GM12878 (cell line): ENCODE results near the gene SV2B. TPM values are rescaled to one million over a fixed set of nuclear protein-coding genes. Genes with fewer than 3 reads are reported as not detected.

ENCODE experiments used
- ATAC-seq: fragments of 200-7000 bp; cut with Tn5 transposase; 3 replicates; pipeline ENCODE4 v1.9.1; 2020; ENCODE audit warnings: mild to moderate bottlenecking, moderate library complexity
- BruUV-seq: library from RNA; stranded (reverse); fragments of 400-500 nt; replicated peaks from 2 replicates; lab custom pipeline; 2021; lab: Mats Ljungman, UMichigan
- CTCF ChIA-PET: fragments of 300-600 bp; sonication (Branson Sonifier 250); formaldehyde crosslinking; extraction: SDS; loops from one replicate; lab custom pipeline; 2021; ENCODE audit warnings: inconsistent platforms; lab: Yijun Ruan, JAX
- POLR2A ChIA-PET: fragments of 350-600 bp; formaldehyde crosslinking; extraction: SDS; loops from one replicate; lab custom pipeline; 2021; ENCODE audit warnings: inconsistent platforms; lab: Charles Lee
- RAD21 ChIA-PET: fragments of 300-600 bp; sonication (Branson Sonifier 250); formaldehyde crosslinking; loops from one replicate; lab custom pipeline; 2023; ENCODE audit warnings: antibody characterized with exemption; ENCODE audit not compliant: unreplicated experiment; lab: Charles Lee
- SMC1A ChIA-PET: fragments of 300-600 bp; sonication (Branson Sonifier 250); formaldehyde crosslinking; loops from one replicate; lab custom pipeline; 2023; ENCODE audit not compliant: unreplicated experiment, uncharacterized antibody; lab: Charles Lee
- DNase-seq: peaks from one replicate; pipeline ENCODE4 v3.0.0-alpha.2; 2011; ENCODE audit warnings: low read depth, low spot score
- FAIRE-seq: peaks from 3 replicates; lab custom pipeline; 2011; peaks lifted over from hg19 to GRCh38; lab: Jason Lieb, UNC
- H2AFZ ChIP-seq: 2 replicates; pipeline ENCODE4 v1.6.0; 2011; ENCODE audit warnings: low read depth, low read length, control low read depth; ENCODE audit not compliant: control insufficient read depth
- H3K27ac ChIP-seq: 2 replicates; pipeline ENCODE4 v1.5.1; 2011; ENCODE audit warnings: control low read depth; ENCODE audit not compliant: control insufficient read depth, insufficient read depth
- H3K27me3 ChIP-seq, 2 experiments: replicated peaks in 1 of 2; 2 replicates each; pipeline versions ENCODE4 v1.6.0 to v1.6.1; 2011; ENCODE audit warnings: low read length in 1 of 2; ENCODE audit not compliant: control insufficient read depth in 2 of 2, insufficient read depth in 2 of 2
- H3K36me3 ChIP-seq, 2 experiments: 2 replicates each; pipeline ENCODE4 v1.5.1; 2011; ENCODE audit warnings: low read length in 1 of 2; ENCODE audit not compliant: control insufficient read depth in 2 of 2, insufficient read depth in 2 of 2
- H3K4me1 ChIP-seq: 2 replicates; pipeline ENCODE4 v1.6.1; 2011; ENCODE audit warnings: mild to moderate bottlenecking, low read length, moderate library complexity, mixed read lengths; ENCODE audit not compliant: control insufficient read depth, insufficient read depth
- H3K4me2 ChIP-seq: 2 replicates; pipeline ENCODE4 v1.6.0; 2011; ENCODE audit warnings: control low read depth; ENCODE audit not compliant: control insufficient read depth, insufficient read depth
- H3K4me3 ChIP-seq: fragments of 200-600 bp; sonication (generic); 2 replicates; pipeline ENCODE4 v1.5.1; 2016
- H3K79me2 ChIP-seq: 2 replicates; pipeline ENCODE4 v1.6.0; 2011; ENCODE audit warnings: low read length; ENCODE audit not compliant: control insufficient read depth, insufficient read depth
- H3K9ac ChIP-seq: 2 replicates; pipeline ENCODE4 v1.8.0; 2011; ENCODE audit warnings: low read length, control low read depth, mixed read lengths; ENCODE audit not compliant: control insufficient read depth, insufficient read depth
- H3K9me3 ChIP-seq: replicated peaks from 3 replicates; pipeline ENCODE4 v1.5.1; 2011; ENCODE audit warnings: mild to moderate bottlenecking, low read length; ENCODE audit not compliant: control insufficient read depth, insufficient read depth
- H4K20me1 ChIP-seq: 2 replicates; pipeline ENCODE4 v1.6.0; 2011; ENCODE audit not compliant: control insufficient read depth, insufficient read depth
- ATF7 ChIP-seq: fragments of 450-650 bp; IDR thresholded peaks from 2 replicates; pipeline ENCODE4 v1.6.1; 2016; ENCODE audit warnings: low read depth, mild to moderate bottlenecking
- BACH1 ChIP-seq: fragments of 450-650 bp; IDR thresholded peaks from 2 replicates; pipeline ENCODE4 v1.6.1; 2017; ENCODE audit warnings: mild to moderate bottlenecking, borderline replicate concordance
- BCLAF1 ChIP-seq: fragments of 450-650 bp; IDR thresholded peaks from 2 replicates; pipeline ENCODE4 v1.6.1; 2017; ENCODE audit warnings: antibody characterized with exemption, mild to moderate bottlenecking, moderate library complexity
- DPF2 ChIP-seq: fragments of 450-650 bp; IDR thresholded peaks from 2 replicates; pipeline ENCODE4 v1.6.1; 2017; ENCODE audit warnings: mild to moderate bottlenecking
- ELK1 ChIP-seq: IDR thresholded peaks from 2 replicates; pipeline ENCODE4 v1.6.1; 2012; ENCODE audit warnings: low read depth, low read length, improper control_type of control experiment
- HDAC6 ChIP-seq: fragments of 200-600 bp; sonication (generic); IDR thresholded peaks from one replicate; pipeline ENCODE4 v1.8.0; 2017; ENCODE audit warnings: antibody characterized with exemption; ENCODE audit not compliant: unreplicated experiment
- IKZF1 ChIP-seq: fragments of 450-650 bp; conservative IDR thresholded peaks from 2 replicates; pipeline ENCODE4 v1.6.1; 2017; ENCODE audit warnings: antibody characterized with exemption, mild to moderate bottlenecking
- NR2F1 ChIP-seq: fragments of 450-650 bp; conservative IDR thresholded peaks from 2 replicates; pipeline ENCODE4 v1.6.1; 2017; ENCODE audit warnings: mild to moderate bottlenecking
- SREBF2 ChIP-seq: IDR thresholded peaks from 2 replicates; pipeline ENCODE4 v1.6.1; 2012; ENCODE audit warnings: mild to moderate bottlenecking, low read length
- ZNF687 ChIP-seq: fragments of 450-650 bp; IDR thresholded peaks from 2 replicates; pipeline ENCODE4 v1.6.1; 2017; ENCODE audit warnings: mild to moderate bottlenecking, moderate library complexity
- ZSCAN29 ChIP-seq: fragments of 450-650 bp; IDR thresholded peaks from 2 replicates; pipeline ENCODE4 v1.6.1; 2017; ENCODE audit warnings: mild to moderate bottlenecking, moderate library complexity
- WGBS: methylation state at CpG from one replicate; pipeline ENCODE4 v1.1.6; 2016; ENCODE audit warnings: low lambda C conversion rate; ENCODE audit not compliant: insufficient replicate concordance, insufficient coverage; ENCODE audit errors: missing lambda C conversion rate; 5-methylcytosine and 5-hydroxymethylcytosine counted together
- in situ Hi-C: fragments of 300-500 bp; cut with MboI; formaldehyde crosslinking; loops from 9 replicates; pipeline ENCODE4 v1.14.3; 2018; ENCODE audit warnings: mixed read lengths
- intact Hi-C: fragments of 100-400 bp; cut with micrococcal nuclease; formaldehyde crosslinking; loops from one replicate; pipeline ENCODE4 v1.14.2; 2022; ENCODE audit not compliant: unreplicated experiment
- polyA plus RNA-seq, 11 experiments: library from polyadenylated mRNA; depleted of rRNA in 4 of 11; unstranded in 6 of 11; stranded (reverse) in 5 of 11; fragments of >200 nt; fragmentation: Nextera tagmentation in 4 of 11; fragmentation: Illumina TruSeq in 1 of 11; extraction: Ambion mirVana in 4 of 11; extraction: Trizol in 1 of 11; gene quantifications; 1 replicate in 1 of 11; 2 replicates in 10 of 11; pipeline versions ENCODE4 v1.2.1 to v1.2.3, GENCODE V29; 2011 to 2016; ENCODE audit warnings: inconsistent platforms in 2 of 11, missing spikeins in 2 of 11, low read depth in 1 of 11
- total RNA-seq, 4 experiments: library from RNA; depleted of rRNA in 3 of 4; stranded (reverse); fragments of >200 nt in 3 of 4; fragmentation: Illumina TruSeq in 1 of 4; extraction: Trizol in 1 of 4; gene quantifications; 2 replicates each; pipeline versions ENCODE4 v1.2.1 to v1.2.3, GENCODE V29; 2013 to 2021
- TF ChIP-seq, protein P1 (sequence below): fragments of 150-350 bp; IDR thresholded peaks from 2 replicates; pipeline ENCODE4 v1.6.1; 2014; ENCODE audit warnings: mild to moderate bottlenecking, low read depth, low read length

The SV2B gene
- total and polyA plus RNA-seq, 10 of the 15 experiments (the other 5 are each of a cell fraction or from before 2014, with no cell fraction given): 0.03 to 1.7 (median 1.3) TPM

- TF ChIP-seq ATF7 (no peak), BACH1 (no peak), IKZF1 (no peak), HDAC6 (no peak), BCLAF1 (no peak), ZSCAN29 (no peak)
- TF ChIP-seq, protein P1, sequence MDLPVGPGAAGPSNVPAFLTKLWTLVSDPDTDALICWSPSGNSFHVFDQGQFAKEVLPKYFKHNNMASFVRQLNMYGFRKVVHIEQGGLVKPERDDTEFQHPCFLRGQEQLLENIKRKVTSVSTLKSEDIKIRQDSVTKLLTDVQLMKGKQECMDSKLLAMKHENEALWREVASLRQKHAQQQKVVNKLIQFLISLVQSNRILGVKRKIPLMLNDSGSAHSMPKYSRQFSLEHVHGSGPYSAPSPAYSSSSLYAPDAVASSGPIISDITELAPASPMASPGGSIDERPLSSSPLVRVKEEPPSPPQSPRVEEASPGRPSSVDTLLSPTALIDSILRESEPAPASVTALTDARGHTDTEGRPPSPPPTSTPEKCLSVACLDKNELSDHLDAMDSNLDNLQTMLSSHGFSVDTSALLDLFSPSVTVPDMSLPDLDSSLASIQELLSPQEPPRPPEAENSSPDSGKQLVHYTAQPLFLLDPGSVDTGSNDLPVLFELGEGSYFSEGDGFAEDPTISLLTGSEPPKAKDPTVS: no peak
These were observed 138.8 kb downstream of the SV2B start (continued) for GRCh38 chr15:91238644-91239425.

DNA sequence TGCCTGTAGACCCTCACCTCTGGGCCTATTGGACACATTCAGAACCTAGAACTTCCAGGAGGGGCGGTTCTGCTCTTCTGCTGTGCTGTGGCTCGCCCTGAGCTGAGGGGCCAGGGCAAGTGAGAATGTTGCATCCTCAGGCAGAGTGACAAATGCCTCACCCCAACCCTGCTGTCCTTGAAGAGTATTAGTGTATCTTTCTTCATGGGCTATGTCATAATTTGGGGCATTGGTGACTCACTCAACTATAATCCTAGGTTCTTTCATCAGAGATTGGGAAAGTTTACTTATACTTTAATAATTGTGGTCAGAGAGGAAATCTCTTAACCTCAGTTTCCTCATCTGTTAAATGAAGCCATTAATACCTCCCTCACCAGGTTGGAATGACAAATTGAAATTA, 143.8 kb downstream of the SV2B start:
- in situ Hi-C loops: loop anchor here (25.0 kb wide), 1 partner anchor 907 kb away; no protein-coding TSS in a partner anchor
- H4K20me1 ChIP-seq: no peaks in the 10 kb centered on the region
- no peak for FAIRE-seq

More for the DNA sequence above, 143.8 kb downstream of the SV2B start:
- TF ChIP-seq DPF2 (no peak), ELK1 (no peak), BACH1 (no peak), ZNF687 (no peak), SREBF2 (no peak), NR2F1 (no peak)
- Histone ChIP-seq H3K9me3 (no peaks in the 10 kb centered on the region), H3K27me3 (no peaks in the 10 kb centered on the region; a peak in 1 of 4 replicates), H3K4me3 (no peak overlapping the region), H3K4me1 (no peaks in the 10 kb centered on the region), H3K4me2 (no peak overlapping the region), H2AFZ (no peak overlapping the region), H3K9ac (no peak overlapping the region), H3K36me3 (no peaks in the 10 kb centered on the region), H3K27ac (no peak overlapping the region), H3K79me2 (no peaks in the 10 kb centered on the region)
- ChIA-PET RAD21 (no interaction called here), SMC1A (no interaction called here), CTCF (no interaction called here), POLR2A (no interaction called here)
- WGBS: 0% methylated on average over 2 of the region's 2 CpGs
- ATAC-seq (no peak), DNase-seq (no peak)
- intact Hi-C loops: no loop called here
- no TSS peak for BruUV-seq
